ENCODE measurements around the gene TMEM269. TPM values are rescaled to one million over a fixed set of nuclear protein-coding genes. Genes with fewer than 3 reads are reported as not detected.

Gene TMEM269
- total and polyA plus RNA-seq, 2 donors (not counting 1 experiment from before 2014, with no cell fraction given) = 0.21 to 0.47 TPM

GRCh38 chr1:42742141-42742540, 42.6 kb upstream of the TMEM269 start:
- 99% methylated on average over 8 of the region's 8 CpGs for WGBS (ENCODE audit: insufficient coverage)
- TF ChIP-seq EZH2 (IDR thresholded peaks at IDR 0.05; ENCODE audit: borderline replicate concordance, insufficient read depth, low read depth, low read length, poor library complexity, severe bottlenecking) (no peak), CTCF (IDR thresholded peaks at IDR 0.05) (no peak)
- Mint-ChIP-seq H3K27ac (no peak overlapping the region), H3K27me3 (no peaks in the 10 kb centered on the region), H3K4me3 (no peak overlapping the region), H3K9me3 (ENCODE audit: insufficient read depth) (no peaks in the 10 kb centered on the region), H3K4me1 (peaks cover 3% of the 10 kb centered on the region)
- CTCF ChIA-PET = no interaction called here
- H3K27ac ChIP-seq (ENCODE audit: low read length in 2 of 2) = no peak overlapping the region
- H3K4me1 ChIP-seq (ENCODE audit: control insufficient read depth in 2 of 2, insufficient read depth in 2 of 2, low read length in 2 of 2) = peaks cover 5 to 9% of the 10 kb centered on the region in 2 donors
- ATAC-seq (ENCODE audit: low read depth) (no peak), DNase-seq (no peak)
- H3K9ac ChIP-seq (ENCODE audit: low read length) = no peak overlapping the region
- H3K4me3 ChIP-seq (ENCODE audit: control extremely low read depth in 1 of 5, extremely low read depth in 1 of 5, insufficient read depth in 1 of 5, low read depth in 2 of 5, low read length in 4 of 5) = no peak overlapping the region
- H4K20me1 ChIP-seq (ENCODE audit: control insufficient read depth, insufficient read depth, low read length, poor library complexity, severe bottlenecking) = no peaks in the 10 kb centered on the region
- H3K79me2 ChIP-seq (ENCODE audit: control insufficient read depth, insufficient read depth, low read length) = no peaks in the 10 kb centered on the region
- H2AFZ ChIP-seq (ENCODE audit: insufficient read depth, low read depth, low read length, poor library complexity, severe bottlenecking) = no peak overlapping the region
- POLR2A ChIA-PET = no interaction called here
- no peaks in the 10 kb centered on the region for H3K27me3 ChIP-seq (replicated peaks in 1 of 4; ENCODE audit: control extremely low read depth in 1 of 4, control insufficient read depth in 3 of 4, insufficient read depth in 4 of 4, low read length in 3 of 4)
- intact Hi-C loops (cut with micrococcal nuclease) = no loop called here
- H3K36me3 ChIP-seq (replicated peaks in 1 of 2; ENCODE audit: control extremely low read depth in 1 of 2, control insufficient read depth in 1 of 2, extremely low read depth in 1 of 2, insufficient read depth in 2 of 2, low read length in 1 of 2) = peaks cover 0 to 13% of the 10 kb centered on the region in 2 experiments
- H3K4me2 ChIP-seq (replicated peaks; ENCODE audit: low read depth, low read length, poor library complexity, severe bottlenecking) = no peak overlapping the region
- no peaks in the 10 kb centered on the region for H3K9me3 ChIP-seq (ENCODE audit: control extremely low read depth in 1 of 3, control insufficient read depth in 2 of 3, insufficient read depth in 1 of 3, low read length in 2 of 3)

- Mint-ChIP-seq H3K4me3 (no peak overlapping the region), H3K27ac (no peak overlapping the region), H3K27me3 (no peaks in the 10 kb centered on the region), H3K4me1 (no peaks in the 10 kb centered on the region), H3K9me3 (ENCODE audit: insufficient read depth) (no peaks in the 10 kb centered on the region)
- H2AFZ ChIP-seq (ENCODE audit: insufficient read depth, low read depth, low read length, poor library complexity, severe bottlenecking) = no peak overlapping the region
- H3K79me2 ChIP-seq (ENCODE audit: control insufficient read depth, insufficient read depth, low read length) = no peaks in the 10 kb centered on the region
- WGBS (ENCODE audit: insufficient coverage) = 99% methylated on average over 6 of the region's 9 CpGs
- no peak for ATAC-seq (ENCODE audit: low read depth)
- H3K4me3 ChIP-seq (ENCODE audit: control extremely low read depth in 1 of 5, extremely low read depth in 1 of 5, insufficient read depth in 1 of 5, low read depth in 2 of 5, low read length in 4 of 5) = no peak overlapping the region
- TF ChIP-seq EZH2 (IDR thresholded peaks at IDR 0.05; ENCODE audit: borderline replicate concordance, insufficient read depth, low read depth, low read length, poor library complexity, severe bottlenecking) = no peak
- no peak for TF ChIP-seq CTCF (IDR thresholded peaks at IDR 0.05)
- no peaks in the 10 kb centered on the region for H3K27me3 ChIP-seq (replicated peaks in 1 of 4; ENCODE audit: control extremely low read depth in 1 of 4, control insufficient read depth in 3 of 4, insufficient read depth in 4 of 4, low read length in 3 of 4)
- ChIA-PET CTCF (interaction anchor here (1.2 kb wide), 1 partner anchor 331 kb away, joined by 3 read pairs; no protein-coding TSS in a partner anchor), POLR2A (no interaction called here)
- peaks cover 0 to 3% of the 10 kb centered on the region in 2 donors for H3K4me1 ChIP-seq (ENCODE audit: control insufficient read depth in 2 of 2, insufficient read depth in 2 of 2, low read length in 2 of 2)
- no peaks in the 10 kb centered on the region for H3K9me3 ChIP-seq (ENCODE audit: control extremely low read depth in 1 of 3, control insufficient read depth in 2 of 3, insufficient read depth in 1 of 3, low read length in 2 of 3)
- H3K9ac ChIP-seq (ENCODE audit: low read length) = no peak overlapping the region
- peaks cover under 1 to 17% of the 10 kb centered on the region in 2 experiments for H3K36me3 ChIP-seq (replicated peaks in 1 of 2; ENCODE audit: control extremely low read depth in 1 of 2, control insufficient read depth in 1 of 2, extremely low read depth in 1 of 2, insufficient read depth in 2 of 2, low read length in 1 of 2)
- no peak overlapping the region for H3K27ac ChIP-seq (ENCODE audit: low read length in 2 of 2)
- no peak for DNase-seq
- intact Hi-C loops (cut with micrococcal nuclease) = no loop called here
- no peaks in the 10 kb centered on the region for H4K20me1 ChIP-seq (ENCODE audit: control insufficient read depth, insufficient read depth, low read length, poor library complexity, severe bottlenecking)
- no peak overlapping the region for H3K4me2 ChIP-seq (replicated peaks; ENCODE audit: low read depth, low read length, poor library complexity, severe bottlenecking)
Measured at GRCh38 chr1:42742617-42743316, 42.0 kb upstream of the TMEM269 start.

Data from B cell (primary cell).